SK-N-SH (cell line): ENCODE results near the gene COL23A1. TPM values are rescaled to one million over a fixed set of nuclear protein-coding genes. Genes with fewer than 3 reads are reported as not detected.
A peak's percentile ranks its signal among the peaks of the same experiment; 100 is the strongest.

Source experiments
- CHD2 ChIP-seq: fragments of 150-350 bp; IDR thresholded peaks from 2 replicates; pipeline ENCODE4 v1.6.1; 2018; ENCODE audit warnings: low read length; ENCODE audit not compliant: partially characterized antibody
- EP300 ChIP-seq, 2 experiments: IDR thresholded peaks; 2 replicates each; pipeline versions ENCODE4 v1.4.0 to v1.6.1; 2012; ENCODE audit warnings: borderline replicate concordance in 1 of 2, low read depth in 1 of 2, low read length in 1 of 2
- FOXJ3 ChIP-seq: sonication (generic); formaldehyde crosslinking; IDR thresholded peaks from 2 replicates; pipeline ENCODE4 v1.5.1; 2020; ENCODE audit warnings: mild to moderate bottlenecking, missing genetic modification reagents
- GATA2 ChIP-seq: sonication (generic); formaldehyde crosslinking; IDR thresholded peaks from 2 replicates; pipeline ENCODE4 v1.5.0; 2020; ENCODE audit warnings: mild to moderate bottlenecking, missing genetic modification reagents
- MEF2A ChIP-seq: IDR thresholded peaks from 2 replicates; pipeline ENCODE4 v1.4.0; 2012; ENCODE audit warnings: low read depth, borderline replicate concordance
- NFIC ChIP-seq: IDR thresholded peaks from 2 replicates; pipeline ENCODE4 v1.4.0; 2012; ENCODE audit warnings: borderline replicate concordance
- PBX3 ChIP-seq: IDR thresholded peaks from 2 replicates; pipeline ENCODE4; 2012
- RAD21 ChIP-seq: IDR thresholded peaks from 2 replicates; pipeline ENCODE4 v1.6.1; 2012; ENCODE audit warnings: mild to moderate bottlenecking, low read length
- RCOR1 ChIP-seq: fragments of 150-350 bp; IDR thresholded peaks from 2 replicates; pipeline ENCODE4 v1.6.1; 2017; ENCODE audit warnings: antibody characterized with exemption, low read length
- USF2 ChIP-seq: fragments of 150-350 bp; IDR thresholded peaks from 2 replicates; pipeline ENCODE4 v1.6.1; 2017; ENCODE audit warnings: antibody characterized with exemption, low read length, low read depth, borderline replicate concordance
- polyA plus RNA-seq, 3 experiments: library from polyadenylated mRNA; depleted of rRNA; stranded (reverse); fragments of >200 nt; gene quantifications; 2 replicates each; pipeline ENCODE4 v1.2.3, GENCODE V29; 2012
- TF ChIP-seq, protein P1 (sequence below): fragments of 200-600 bp; sonication (generic); IDR thresholded peaks from 2 replicates; pipeline ENCODE4 v1.6.1; 2017; ENCODE audit warnings: antibody characterized with exemption, mild to moderate bottlenecking, moderate library complexity
- TF ChIP-seq, protein P2 (sequence below): IDR thresholded peaks from 2 replicates; pipeline ENCODE4 v1.6.1; 2012; ENCODE audit warnings: mild to moderate bottlenecking, low read depth, low read length, moderate library complexity

The COL23A1 gene
- polyA plus RNA-seq, 1 of the 3 experiments (the other 2 are of a cell fraction), result 0.10 TPM

- TF ChIP-seq RCOR1 (peak; percentile 71; the same call in 1 of the 2 replicates), CHD2 (no peak), FOXJ3 (peak; percentile 89), EP300 (IDR thresholded peaks at IDR 0.05; ENCODE audit: borderline replicate concordance in 1 of 2, low read depth in 1 of 2, low read length in 1 of 2) (peak in 1 of 2 experiments; percentile 94; a peak in 2 of 4 replicates), GATA2 (peak; percentile 92), NFIC (no peak), RAD21 (peak; percentile 29), USF2 (no peak), MEF2A (no peak), PBX3 (no peak)
- TF ChIP-seq, protein P1, sequence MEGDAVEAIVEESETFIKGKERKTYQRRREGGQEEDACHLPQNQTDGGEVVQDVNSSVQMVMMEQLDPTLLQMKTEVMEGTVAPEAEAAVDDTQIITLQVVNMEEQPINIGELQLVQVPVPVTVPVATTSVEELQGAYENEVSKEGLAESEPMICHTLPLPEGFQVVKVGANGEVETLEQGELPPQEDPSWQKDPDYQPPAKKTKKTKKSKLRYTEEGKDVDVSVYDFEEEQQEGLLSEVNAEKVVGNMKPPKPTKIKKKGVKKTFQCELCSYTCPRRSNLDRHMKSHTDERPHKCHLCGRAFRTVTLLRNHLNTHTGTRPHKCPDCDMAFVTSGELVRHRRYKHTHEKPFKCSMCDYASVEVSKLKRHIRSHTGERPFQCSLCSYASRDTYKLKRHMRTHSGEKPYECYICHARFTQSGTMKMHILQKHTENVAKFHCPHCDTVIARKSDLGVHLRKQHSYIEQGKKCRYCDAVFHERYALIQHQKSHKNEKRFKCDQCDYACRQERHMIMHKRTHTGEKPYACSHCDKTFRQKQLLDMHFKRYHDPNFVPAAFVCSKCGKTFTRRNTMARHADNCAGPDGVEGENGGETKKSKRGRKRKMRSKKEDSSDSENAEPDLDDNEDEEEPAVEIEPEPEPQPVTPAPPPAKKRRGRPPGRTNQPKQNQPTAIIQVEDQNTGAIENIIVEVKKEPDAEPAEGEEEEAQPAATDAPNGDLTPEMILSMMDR, result no peak
- TF ChIP-seq, protein P2, sequence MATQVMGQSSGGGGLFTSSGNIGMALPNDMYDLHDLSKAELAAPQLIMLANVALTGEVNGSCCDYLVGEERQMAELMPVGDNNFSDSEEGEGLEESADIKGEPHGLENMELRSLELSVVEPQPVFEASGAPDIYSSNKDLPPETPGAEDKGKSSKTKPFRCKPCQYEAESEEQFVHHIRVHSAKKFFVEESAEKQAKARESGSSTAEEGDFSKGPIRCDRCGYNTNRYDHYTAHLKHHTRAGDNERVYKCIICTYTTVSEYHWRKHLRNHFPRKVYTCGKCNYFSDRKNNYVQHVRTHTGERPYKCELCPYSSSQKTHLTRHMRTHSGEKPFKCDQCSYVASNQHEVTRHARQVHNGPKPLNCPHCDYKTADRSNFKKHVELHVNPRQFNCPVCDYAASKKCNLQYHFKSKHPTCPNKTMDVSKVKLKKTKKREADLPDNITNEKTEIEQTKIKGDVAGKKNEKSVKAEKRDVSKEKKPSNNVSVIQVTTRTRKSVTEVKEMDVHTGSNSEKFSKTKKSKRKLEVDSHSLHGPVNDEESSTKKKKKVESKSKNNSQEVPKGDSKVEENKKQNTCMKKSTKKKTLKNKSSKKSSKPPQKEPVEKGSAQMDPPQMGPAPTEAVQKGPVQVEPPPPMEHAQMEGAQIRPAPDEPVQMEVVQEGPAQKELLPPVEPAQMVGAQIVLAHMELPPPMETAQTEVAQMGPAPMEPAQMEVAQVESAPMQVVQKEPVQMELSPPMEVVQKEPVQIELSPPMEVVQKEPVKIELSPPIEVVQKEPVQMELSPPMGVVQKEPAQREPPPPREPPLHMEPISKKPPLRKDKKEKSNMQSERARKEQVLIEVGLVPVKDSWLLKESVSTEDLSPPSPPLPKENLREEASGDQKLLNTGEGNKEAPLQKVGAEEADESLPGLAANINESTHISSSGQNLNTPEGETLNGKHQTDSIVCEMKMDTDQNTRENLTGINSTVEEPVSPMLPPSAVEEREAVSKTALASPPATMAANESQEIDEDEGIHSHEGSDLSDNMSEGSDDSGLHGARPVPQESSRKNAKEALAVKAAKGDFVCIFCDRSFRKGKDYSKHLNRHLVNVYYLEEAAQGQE, result no peak
These were observed 201.0 kb downstream of the COL23A1 start (continued) for GRCh38 chr5:178389026-178389729.
